AG09309 (cell line): Measurements from ENCODE around the gene NDUFB2.

Experiments used
- DNase-seq: peaks from one replicate; pipeline ENCODE4 v3.0.0-alpha.2; 2010; ENCODE audit warnings: low read depth
- H3K4me3 ChIP-seq: 2 replicates; pipeline ENCODE4 v1.5.1; 2011; ENCODE audit warnings: mild to moderate bottlenecking, low read depth, low read length, moderate library complexity; ENCODE audit not compliant: control insufficient read depth
- CTCF ChIP-seq: IDR thresholded peaks from 2 replicates; pipeline ENCODE4 v1.5.1; 2011; ENCODE audit warnings: mild to moderate bottlenecking, low read depth, low read length, inconsistent platforms; ENCODE audit not compliant: insufficient read depth, control insufficient read depth; ENCODE audit errors: missing control alignments

NDUFB2 gene

GRCh38 chr7:140696680-140697446 is at the start of gene NDUFB2:
Gene NDUFB2, plus strand, starts transcription at chr7:140696708. Its CDS starts 37 bp downstream, at chr7:140696745.
- H3K4me3 ChIP-seq, result peak within 1 kb of the TSS; percentile 93
- DNase-seq, result no peak
- no peak for TF ChIP-seq CTCF

GRCh38 chr7:140646931-140647647 is 49.4 kb upstream of the NDUFB2 start:
- no peak for DNase-seq
- TF ChIP-seq CTCF, result peak; percentile 63
- H3K4me3 ChIP-seq, result no peak overlapping the region

GRCh38 chr7:140649556-140650205 is 46.8 kb upstream of the NDUFB2 start:
- H3K4me3 ChIP-seq, result no peak overlapping the region
- no peak for DNase-seq
- no peak for TF ChIP-seq CTCF

GRCh38 chr7:140650367-140650766 is 46.1 kb upstream of the NDUFB2 start:
- TF ChIP-seq CTCF, result no peak
- DNase-seq, result no peak
- H3K4me3 ChIP-seq, result no peak overlapping the region

- TF ChIP-seq CTCF, result peak; percentile 85
- peak; percentile 56 for DNase-seq
- no peak overlapping the region for H3K4me3 ChIP-seq
These were observed 43.0 kb upstream of the NDUFB2 start for GRCh38 chr7:140653319-140654108.

GRCh38 chr7:140654109-140654387 is 42.5 kb upstream of the NDUFB2 start:
- no peak for DNase-seq
- TF ChIP-seq CTCF, result no peak
- H3K4me3 ChIP-seq, result no peak overlapping the region
